NCI-H2196 treated with DMSO at 0.1 percent for 48 hours (cell line): Measurements from ENCODE around the gene C19orf47.
"Not testable (repeated sequence)": the region's sequence is repeated elsewhere in the genome, so short reads cannot be mapped to it uniquely, and the experiment has no call there.

Experiments
- DNase-seq: peaks from one replicate; lab custom pipeline; 2025; ENCODE audit not compliant: unreplicated experiment; lab: John Stamatoyannopoulos, UW

The C19orf47 gene

DNA sequence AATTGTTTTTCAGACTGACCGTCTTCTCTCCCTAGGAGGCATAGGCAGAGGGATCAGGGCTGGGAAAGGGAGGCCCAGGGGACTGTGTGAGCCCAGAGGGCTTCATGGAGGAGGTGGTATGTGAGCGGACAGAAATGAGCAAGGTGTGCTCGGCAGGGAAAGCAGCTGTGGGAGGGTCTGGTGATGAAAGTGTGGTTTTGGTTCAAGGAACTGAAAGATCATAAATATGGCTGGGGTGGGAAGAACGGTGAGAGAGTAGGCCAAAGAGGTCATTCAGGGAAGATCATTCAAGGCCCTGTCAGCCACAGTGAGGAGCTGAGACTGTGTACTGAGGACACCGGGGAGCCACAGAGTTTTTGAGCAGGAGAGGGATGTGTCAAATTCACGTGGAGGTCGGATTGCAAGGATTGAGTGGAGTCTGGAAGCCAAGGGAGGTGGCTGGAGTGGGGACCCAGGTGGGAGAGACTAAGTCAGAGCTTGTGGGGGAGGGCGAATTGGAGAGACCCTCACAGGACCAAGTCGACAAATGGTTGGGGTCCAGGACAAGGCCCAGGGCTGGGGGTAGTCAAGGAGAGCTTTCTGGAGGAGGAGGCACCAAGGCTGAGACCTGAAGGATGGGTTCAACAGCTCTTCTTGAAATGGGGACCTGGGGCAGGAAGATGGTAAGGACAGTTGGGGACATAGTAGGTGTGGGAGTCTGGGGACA is 7.9 kb upstream of the C19orf47 start:
- no peak for DNase-seq

DNA sequence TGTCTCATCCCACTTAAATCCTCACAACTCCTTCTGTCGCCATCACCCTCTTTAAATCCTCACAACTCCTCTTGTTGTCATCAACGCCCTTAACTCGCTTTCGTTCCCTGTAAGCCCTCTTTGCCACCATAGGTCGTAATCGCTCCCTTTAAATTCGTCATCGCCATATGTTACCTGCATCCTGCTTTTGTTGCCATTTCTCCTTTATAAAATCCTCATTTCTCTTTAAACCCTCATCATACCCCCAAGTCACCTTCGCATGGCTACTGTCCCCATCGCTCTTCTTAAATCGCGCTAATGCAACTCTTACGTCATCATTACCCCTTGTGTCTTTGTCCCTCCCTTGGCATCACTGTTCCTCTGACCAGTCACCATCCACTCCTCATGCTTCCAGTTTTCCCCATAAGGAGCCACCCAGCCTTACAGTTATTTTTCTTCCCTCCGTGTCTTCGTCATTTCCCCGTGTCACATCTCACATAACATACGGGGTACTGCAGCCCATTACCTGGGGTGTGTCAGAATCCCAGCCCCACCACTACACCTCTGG is 837 bp upstream of the C19orf47 start:
- no peak for DNase-seq

DNA sequence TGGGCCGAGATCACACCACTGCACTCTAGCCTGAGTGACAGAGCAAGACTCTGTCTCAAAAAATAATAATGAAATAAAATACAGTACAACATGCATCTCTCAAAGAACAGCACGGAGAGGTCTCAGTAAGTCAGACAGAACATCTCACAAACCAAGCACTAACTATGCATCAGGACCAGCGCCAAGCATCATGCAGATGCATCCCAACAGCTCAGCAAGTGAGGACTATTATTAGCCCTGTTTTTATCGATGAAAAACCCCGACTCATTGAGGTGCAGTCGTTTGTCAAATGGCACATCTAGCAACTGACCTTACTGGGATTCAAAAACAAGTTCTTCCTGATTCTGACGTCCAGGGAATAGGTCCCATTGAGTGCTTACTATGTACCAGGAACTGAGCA is 3.8 kb downstream of the C19orf47 start:
- DNase-seq: no peak

DNA sequence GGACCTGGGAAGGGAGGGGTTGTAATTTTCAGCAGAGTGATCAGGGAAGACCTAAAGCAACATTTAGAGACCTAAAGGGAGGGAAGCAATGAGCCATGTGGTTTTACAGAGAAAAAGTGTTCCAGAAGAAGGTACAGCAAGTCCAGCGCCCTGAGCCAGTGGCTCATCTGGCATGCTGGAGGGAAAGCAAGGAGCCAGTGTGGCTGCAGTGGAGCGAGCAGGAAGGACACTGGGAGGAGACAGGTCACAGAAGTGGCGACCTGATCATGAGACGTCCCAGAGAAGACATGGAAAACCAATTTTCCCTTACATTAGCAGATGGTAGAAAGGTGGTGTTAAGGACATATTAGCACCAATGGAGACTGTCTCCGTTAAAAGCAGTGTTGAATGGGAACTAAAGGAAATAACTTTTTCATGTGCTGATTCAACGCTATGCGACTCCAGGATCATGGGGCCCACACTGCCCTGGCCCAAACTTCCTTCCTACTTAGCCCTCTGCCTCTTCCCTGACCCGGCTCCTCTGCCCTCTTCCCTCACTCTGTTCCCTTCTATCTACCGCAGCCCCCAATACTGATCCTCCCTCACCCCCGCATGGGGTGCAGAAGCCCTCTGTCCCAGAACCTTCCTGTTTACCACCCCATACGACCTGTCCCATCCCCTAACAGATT is 5.4 kb downstream of the C19orf47 start:
- no peak for DNase-seq

DNA sequence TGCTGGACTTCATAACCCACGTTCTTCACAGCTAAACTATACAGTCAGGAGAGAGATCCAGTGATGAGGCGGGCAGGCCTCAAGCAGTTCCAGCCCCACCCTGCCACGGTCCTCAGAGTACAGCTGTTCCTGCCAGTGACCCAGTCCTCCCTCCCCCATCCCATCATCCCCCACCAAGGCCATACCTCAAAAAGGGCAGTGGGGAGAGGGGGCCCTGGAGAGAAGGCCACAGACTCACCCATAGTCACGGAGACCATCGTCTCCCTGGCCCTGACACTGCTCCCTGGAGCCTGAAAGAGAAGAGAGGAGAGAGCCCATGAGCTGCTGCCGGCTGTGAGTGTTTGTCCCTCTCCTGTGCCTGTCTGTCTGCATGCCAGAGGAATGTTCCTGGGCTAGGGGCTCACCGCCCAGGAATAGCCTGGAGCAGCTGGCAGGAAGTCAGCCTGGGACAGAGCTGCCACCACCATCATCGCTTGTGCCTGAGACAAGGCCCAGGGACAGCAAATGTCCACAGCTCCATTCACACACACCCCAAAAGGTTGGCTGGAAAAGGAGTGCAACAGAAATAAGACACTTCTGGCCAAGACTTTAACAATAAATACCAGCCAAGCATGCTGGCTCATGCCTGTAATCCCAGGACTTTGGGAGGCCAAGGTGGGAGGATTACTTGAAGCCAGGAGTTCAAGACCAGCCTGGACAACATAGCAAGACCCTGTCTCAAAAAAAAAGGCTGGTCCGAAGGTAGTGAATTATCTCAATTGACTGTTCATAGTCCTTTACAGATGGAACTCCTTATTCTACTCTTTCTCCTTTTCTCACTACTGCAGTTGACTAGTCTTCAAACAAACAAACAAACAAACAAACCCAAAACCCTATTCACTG is 6.4 kb downstream of the C19orf47 start:
- no peak for DNase-seq

DNA sequence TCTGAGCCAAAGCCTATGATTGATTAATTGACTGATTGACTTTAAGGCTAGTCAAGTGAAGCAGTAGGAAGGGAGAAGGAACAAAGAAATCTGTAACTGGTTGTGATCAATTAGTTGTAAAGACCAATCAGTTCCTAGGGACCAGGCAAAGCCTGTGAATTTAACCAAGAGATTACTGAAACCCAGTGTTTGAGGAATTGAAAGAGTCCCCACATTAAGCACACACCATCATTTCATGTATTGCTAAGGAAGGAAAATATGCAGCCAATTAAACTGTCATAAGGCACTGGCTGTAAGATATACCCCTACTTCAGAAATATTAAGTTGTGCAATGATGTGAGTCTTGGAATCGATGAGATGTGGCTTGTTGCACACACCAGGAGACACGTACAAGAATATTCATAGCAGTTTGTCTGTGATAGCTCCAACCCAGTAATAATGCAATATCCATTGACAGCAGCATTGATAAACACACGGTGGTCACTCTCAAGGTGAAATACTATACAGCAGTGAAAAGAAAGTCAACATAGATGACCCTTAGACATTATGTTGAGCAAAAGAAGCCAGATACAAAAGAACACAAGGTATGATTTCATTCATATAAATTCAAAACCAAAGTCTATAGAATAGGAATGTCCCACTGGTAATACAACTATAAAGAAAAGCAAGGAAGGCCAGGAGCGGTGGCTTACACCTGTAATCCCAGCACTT is 9.0 kb downstream of the C19orf47 start:
- DNase-seq: no peak

DNA sequence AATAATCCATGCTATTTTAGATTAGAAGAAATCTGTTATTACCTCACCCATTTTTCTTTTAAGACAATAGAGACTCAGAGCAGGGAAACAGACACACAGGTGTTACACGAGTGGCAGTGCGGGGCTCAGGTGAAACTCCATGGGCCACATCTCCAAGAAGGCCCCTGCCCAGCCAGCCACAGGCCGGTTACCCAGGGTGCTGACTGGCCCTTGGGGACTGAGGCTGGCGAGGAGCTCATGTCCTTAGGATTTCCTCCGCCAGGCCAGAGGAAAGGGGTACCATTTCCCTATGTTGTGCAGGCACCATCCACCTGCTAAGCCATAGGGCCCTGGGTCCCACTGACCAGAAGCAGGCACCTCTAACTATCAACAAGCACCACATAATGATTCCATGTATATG is 10.6 kb downstream of the C19orf47 start:
- DNase-seq: no peak

DNA sequence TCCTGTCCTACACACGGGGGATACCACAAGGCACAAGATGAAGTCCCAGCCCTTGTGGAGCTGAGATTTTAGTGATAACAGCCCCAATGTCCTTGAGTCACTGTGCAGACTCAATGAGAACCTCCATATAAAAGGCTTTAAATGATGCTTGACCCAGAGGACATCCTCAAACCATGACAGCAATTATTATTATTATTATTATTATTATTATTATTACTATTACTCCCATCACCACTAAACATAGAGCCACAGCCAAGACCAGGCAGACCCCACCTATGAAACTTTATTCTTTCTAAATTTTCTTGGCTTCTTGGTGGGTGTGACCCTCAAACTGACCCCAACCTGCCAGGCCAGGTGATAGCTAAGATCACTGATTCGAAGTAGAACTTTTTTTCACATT is 11.1 kb downstream of the C19orf47 start:
- DNase-seq: no peak

DNA sequence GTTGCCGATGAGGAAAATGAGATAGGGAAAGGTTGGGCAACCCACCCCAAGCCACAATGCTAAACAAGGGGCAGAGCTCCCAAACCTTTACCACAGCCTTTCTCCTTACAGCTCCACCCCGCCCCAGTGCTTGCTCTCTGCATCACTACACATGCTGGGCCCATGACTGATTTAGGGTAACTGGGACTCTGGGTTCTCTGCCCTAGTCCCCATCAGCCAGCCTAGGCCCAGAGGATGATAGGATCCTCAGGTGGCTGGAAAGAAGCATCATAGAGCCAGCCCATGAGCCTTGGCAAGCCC is 11.6 kb downstream of the C19orf47 start:
- DNase-seq: no peak

DNA sequence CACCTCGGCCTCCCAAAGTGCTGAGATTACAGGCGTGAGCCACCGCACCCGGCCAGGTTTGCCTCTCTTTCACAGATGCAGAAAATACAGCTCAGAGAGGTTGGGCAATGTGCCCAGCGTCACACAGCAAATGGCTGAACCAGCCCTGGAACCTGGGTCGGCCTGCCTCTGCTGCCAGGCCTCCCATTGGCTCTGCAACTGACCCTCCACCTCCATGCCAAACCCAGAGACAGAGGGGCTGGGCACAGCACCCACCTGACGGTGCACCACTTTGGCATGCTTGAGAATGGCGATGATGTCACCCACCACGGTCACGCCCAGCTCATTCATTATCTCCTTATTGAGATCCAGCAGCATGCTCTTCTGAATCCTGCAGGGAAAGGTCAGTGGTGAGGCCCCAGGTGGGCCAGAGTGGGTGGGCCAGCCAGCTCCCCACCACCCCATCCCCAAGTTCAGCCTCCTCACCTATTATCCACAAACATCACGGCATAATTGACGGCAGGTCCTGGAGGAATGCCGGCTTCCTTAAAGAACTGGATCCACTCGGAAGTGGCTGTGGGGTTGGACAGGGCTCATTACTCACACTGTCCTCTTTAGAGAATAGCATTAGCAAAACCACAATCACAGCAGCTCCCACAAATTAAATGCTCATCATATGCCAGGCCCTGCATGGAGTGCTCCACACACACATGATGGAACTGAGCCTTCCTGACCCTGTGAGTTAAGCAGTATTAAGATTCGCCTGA is 12.2 kb downstream of the C19orf47 start:
- no peak for DNase-seq

DNA sequence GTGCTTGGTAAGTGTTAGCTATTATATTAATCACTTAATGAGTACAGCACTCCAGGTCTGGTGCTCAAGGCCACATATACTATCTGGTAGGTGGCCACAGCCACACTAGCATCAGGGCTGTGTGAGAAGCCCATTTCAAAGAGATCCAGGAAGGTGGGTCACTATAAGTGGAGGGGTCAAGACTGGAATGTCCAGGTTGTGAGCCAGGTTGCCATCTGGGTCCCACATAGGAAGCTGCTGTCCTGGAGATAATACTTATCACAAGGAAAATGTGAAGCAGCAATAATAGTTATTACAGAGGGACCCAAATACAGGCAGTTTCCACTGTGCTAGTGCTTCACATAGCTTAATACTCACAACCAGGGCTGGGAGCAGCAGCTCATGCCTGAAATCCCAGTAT is 13.1 kb downstream of the C19orf47 start:
- DNase-seq: no peak

DNA sequence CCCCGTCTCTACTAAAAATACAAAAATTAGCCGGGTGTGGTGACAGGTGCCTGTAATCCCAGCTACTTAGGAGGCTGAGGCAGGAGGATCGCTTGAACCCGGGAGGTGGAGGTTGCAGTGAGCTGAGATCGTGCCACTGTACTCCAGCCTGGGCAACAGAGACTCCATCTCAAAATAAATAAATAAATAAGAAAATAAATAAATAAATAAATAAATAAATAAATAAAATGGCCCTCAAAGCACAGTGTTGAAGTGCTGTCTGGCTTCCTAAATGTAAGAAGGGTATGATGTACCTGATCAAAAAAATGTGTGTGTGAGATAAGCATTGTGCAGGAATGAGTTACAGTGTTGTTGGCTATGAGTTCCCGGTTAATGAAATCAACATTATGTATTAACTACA is 15.1 kb downstream of the C19orf47 start:
- not testable (repeated sequence) for DNase-seq

DNA sequence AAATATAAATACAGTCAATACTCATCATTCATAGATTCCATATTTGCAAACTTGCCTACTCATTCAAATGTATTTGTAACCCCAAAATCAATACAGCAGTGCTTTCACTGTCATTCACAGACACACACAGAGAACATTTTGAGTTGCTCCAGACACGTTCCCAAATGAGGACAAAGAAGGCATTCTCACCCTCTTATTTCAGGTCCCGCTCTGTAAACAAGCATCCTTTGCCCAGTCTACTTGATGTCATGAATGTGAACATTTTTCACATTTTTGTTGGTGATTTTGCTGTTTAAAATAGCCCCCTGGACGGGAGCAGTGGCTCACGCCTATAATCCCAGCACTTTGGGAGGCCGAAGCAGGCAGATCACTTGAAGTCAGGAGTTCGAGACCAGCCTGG is 15.5 kb downstream of the C19orf47 start:
- DNase-seq: no peak

DNA sequence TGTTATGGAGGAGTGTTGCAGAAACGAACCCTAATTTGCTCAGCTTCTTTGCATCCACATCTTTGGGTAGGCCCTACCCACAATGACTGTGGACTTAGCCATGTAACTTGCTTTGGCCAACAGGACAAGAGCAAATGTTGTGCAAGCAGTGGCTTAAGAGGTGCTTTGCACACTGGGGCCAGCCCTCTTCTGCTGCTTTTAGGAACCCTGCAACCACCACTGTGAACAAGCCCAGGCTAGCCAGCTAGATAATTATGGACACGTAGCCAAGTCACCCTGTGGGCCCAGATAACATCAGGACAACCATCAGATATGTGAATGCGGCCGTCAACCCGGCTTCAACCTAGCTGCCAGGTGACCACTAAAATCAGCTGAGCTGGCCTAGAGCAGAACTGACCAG is 17.1 kb downstream of the C19orf47 start:
- no peak for DNase-seq

DNA sequence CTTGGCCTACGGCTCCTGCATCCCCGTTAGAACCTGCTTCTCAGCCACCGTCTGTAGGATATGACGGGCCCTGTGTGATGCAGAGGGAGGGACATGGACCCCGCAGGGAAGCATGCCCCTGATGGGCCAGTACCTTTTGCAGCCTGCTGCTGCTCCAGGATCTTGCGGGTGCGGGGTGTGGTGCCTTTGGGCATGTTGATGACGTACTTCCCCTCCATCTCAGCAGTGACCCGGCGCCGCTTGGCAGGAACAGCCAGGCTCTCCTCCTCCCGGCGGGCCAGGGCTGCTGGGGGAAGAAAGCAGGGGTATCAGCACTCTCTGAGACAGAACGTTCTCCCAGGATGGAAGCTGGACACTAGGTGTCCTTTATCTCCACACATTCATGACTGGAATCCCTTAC is 22.0 kb downstream of the C19orf47 start:
- DNase-seq: no peak

DNA sequence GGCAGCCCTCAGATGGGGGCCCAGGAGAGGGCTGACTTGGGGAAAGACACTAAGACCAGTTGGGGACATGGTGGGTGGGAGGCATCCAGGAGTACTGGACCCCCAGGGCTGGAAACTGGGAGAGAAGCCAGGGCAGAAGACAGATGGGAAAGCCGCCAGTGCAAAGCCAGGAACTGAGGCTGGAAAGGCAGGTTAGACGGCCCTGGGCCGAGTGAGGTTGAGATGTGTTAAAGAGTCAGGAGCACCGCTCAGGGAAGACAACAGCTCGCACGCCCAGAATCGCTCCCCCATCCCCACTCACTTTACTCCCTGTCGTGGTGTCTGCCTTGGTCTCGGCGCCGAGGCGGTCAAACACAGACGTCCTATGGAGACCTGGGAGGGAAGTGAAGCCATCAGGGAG is 24.5 kb downstream of the C19orf47 start:
- DNase-seq: no peak

DNA sequence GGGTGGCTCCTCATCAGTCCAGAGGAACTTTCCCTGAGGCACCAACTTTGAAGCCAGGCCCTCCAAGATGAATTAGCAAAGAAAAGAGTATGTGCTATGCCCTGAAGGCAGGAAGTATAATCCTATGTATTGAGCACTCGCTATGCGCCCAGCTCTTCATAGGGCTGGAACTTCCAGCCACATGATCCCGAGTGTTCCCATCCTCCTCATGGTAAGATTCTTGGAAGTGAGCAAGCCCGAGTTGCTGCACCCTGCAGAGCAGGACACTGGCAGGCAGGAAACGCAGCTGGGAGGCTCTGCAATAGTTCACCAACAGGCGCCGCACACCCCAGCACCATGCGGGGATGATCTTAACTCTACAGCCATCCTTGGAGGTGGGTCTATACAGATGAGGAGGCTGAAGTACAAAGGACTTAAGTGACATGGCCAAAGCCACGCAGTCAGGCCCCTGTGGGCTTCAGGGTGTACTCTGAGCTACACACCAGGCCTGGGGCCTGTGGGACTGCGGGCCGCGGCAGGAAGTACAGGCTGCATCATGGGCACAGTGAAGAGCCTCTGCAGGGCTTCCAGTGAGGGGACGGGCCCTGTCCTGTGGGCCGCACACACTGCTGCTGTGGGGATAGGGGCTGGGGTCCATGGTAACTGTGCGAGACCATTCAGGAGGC is 25.1 kb downstream of the C19orf47 start:
- no peak for DNase-seq

DNA sequence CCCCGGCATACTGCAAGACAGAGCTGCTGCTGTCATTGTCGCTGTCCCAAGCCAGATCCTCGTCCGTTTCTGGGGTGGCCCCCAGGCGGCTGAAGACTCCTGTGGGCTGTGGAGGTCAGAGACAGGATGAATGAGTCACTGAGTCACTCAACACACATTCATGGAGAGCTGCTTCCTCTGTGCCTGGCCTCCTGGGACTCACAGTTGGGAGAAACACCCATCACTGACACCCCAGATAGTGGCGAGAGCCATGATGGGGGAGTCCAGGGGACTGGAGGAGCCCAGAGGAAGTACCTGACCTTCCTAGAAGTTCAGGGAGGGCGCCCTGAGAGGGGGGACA is 26.0 kb downstream of the C19orf47 start:
- no peak for DNase-seq

DNA sequence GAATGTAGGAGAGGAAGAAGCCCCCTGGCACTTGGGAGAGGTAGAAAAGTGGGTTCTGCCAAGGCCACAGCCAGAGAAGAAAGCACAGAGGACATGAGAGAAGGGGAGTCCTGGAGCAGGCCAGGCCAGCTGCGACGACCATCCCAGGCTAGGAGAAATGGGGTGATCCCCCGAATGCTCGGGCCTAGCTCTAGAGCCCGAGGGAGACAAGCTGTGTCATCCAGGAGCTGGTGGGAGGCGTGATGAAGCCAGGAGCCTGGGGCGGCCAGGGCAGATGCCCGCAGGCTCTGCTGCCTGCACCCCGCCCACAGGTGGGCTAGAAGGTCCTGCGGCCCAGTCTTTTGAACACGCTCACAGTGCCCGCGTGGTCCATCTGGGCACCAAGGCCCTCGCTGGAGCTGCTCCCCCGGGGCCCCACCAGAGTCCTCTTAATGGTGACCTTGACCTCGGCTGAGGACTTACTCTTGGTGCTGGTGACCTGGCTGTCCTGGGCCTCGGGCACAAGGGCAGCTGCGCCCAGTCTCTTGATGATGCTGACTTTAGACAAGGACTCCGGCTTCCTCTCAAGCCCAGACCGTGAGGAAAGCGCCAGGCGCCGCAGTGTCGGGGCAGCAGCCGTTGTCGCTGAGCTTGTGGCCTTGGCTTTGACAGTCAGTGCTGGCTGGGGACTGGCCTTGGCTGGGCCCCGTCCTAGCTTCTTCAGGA is 26.5 kb downstream of the C19orf47 start:
- no peak for DNase-seq

DNA sequence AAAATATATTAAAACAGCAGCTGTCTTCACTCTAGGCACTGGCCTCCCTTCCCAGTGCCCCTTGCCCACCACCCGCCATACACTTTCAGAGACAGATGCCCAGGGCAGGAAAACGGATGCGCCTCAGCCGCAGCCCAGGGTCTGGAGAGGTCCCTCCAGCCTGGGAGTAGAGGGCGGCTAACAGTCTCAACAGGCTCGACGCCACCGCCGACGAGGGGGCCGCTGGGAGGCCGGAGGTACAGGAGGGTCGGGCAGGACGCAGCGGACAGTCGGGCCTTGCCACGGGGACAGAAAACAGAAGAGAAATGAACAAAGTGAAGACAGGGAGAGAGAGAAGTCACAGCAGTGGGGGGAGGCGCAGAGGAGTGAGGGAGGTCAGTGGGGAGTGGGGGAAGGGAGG is 27.1 kb downstream of the C19orf47 start:
- no peak for DNase-seq
